Peyer's patch (tissue), 4 donors: ENCODE results near the gene ANKH.

Experiments
- CTCF ChIP-seq, 6 experiments: fragments of 450-650 bp in 4 of 6; fragments of 200-600 bp in 2 of 6; sonication (generic) in 1 of 6; IDR thresholded peaks; one replicate each; pipeline ENCODE4 v1.5.1; 2017 to 2019; ENCODE audit warnings: antibody characterized with exemption in 6 of 6, mild to moderate bottlenecking in 3 of 6, moderate library complexity in 1 of 6
- POLR2A ChIP-seq, 2 donors: fragments of 450-650 bp; IDR thresholded peaks; one replicate each; pipeline ENCODE4 v1.5.1; 2017; ENCODE audit warnings: antibody characterized with exemption in 2 of 2, mild to moderate bottlenecking in 2 of 2, moderate library complexity in 2 of 2

DNA sequence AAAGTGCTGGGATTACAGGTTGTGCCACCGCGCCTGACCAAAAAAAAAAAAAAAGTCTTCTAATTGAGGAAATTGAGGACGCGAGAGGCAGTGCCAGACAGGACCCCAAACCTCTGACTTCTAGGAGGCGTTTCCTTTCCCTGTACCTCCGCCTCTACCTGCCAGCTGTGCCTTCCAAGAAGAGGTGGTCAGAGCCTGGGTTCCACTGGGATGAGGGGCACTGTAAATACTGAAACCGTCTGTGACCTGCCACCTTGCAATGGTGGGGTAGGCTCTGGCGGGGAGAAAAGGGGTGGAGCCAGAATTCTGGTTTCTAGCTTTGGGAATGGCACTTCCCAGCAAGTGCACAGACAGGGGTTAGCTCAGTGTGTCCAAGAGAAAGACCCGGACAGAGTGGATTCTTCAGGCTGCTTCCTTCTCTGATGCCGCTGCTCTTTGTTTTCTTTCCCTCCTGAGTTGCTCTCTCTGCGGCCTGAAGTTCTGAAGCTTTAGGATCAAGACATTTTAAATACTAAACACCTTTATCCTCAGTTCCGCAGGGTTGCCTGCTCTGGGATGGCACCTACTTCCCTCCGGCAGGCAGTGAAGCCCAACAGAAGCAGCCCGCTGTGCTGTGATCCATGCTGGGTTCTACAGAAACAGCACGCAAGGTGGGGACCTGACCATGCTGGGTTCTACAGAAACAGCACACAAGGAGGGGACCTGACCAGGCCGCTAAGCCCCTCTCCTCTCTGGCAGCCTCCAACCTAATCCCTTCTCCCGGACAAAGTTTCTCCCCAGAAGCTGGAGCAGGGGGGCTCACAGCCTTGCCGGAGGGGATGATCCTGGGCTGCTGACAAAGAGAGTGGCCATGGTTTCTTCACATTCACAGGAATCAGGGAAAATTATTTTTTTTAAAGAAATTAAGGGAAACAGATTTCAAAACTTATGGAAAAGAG lies 141.9 kb downstream of the ANKH start:
- TF ChIP-seq CTCF (IDR thresholded peaks at IDR 0.05) (no peak), POLR2A (IDR thresholded peaks at IDR 0.05) (no peak)
